Measurements from ENCODE around the gene CHRNA9.
"Not testable (repeated sequence)": the region's sequence is repeated elsewhere in the genome, so short reads cannot be mapped to it uniquely, and the experiment has no call there.

The CHRNA9 gene

GRCh38 chr4:40392241-40392640 lies 57.1 kb downstream of the CHRNA9 start:
- DNase-seq: not testable (repeated sequence)

GRCh38 chr4:40394236-40394635 lies 59.1 kb downstream of the CHRNA9 start:
- DNase-seq: no peak

DNA sequence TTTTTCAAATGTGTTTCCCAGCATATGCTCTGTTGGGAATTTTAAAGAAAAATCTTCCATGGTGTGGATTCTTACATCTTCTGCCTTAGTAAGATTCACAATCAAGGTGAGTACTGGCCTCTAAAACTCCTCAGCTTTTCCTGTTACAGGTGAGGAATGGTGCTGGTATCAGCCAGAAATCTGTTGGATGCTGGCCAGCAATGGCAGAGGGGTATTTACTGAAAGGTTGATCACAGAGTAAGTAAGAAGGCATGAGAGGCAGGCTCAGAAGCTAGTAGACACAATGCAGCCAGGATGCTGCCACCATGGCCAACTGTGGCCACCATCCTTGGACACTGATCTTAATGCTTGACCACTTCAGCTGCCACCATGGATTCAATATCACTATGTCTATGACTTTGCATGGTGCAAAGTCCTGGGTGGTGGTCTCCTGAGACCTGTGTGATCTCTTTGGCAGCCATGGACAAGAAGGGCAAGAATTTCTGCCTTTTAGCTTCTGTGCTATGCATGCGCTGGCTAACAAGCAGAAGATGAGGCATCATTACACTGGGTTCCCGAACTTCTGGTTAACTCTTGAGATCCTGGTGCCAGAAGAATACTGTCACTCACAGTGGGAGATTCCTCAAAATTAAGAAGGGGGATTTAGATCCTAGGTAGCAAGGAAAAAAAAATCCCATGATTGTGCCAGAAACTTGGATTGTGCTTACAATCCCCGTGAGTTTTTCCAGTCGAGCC lies 60.2 kb downstream of the CHRNA9 start:
- no peak for DNase-seq

GRCh38 chr4:40395908-40396793 lies 61.0 kb downstream of the CHRNA9 start:
- DNase-seq: no peak

DNA sequence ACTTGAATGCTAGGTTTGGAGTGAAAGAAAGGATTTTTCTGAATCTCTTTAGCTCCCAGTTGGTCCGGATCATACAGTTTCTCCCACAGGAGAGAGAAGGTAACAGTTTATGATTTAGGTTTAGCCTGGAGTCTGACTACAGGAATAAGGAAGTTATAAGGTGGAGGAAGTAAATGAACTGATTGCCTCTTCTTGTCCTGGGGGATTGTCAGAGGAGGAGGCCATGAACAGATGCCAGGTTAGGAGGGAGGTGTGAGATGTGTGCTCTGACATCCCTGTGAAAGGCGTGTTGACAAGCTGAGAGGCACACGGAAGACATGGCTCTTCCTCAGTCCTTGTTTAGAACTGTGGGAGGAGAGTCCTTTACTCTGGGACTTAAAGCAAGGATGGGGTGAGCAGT lies 64.4 kb downstream of the CHRNA9 start:
- no peak for DNase-seq

- DNase-seq: no peak
Measured at GRCh38 chr4:40401096-40401495, 66.0 kb downstream of the CHRNA9 start.

DNA sequence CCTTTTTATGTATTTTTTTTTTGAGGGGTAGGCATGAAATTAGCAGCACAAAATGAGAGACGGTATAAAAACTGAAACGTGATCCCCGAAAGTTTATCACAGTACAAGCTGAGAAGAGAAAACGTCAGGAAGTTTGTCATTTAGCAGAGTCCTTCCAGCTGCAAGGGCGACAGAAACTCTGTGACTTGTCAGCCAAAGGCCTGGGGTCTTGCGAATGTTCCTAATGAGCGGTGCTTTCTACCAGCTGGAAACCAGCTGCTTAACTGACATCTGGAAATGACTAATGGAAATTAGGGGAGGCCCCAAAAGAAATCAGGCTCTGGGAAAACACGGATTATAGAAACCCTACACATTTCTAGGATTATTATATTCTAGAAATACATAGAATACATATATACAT lies 66.5 kb downstream of the CHRNA9 start:
- no peak for DNase-seq

- no peak for DNase-seq
Measured at GRCh38 chr4:40402556-40402955, 67.4 kb downstream of the CHRNA9 start.

DNA sequence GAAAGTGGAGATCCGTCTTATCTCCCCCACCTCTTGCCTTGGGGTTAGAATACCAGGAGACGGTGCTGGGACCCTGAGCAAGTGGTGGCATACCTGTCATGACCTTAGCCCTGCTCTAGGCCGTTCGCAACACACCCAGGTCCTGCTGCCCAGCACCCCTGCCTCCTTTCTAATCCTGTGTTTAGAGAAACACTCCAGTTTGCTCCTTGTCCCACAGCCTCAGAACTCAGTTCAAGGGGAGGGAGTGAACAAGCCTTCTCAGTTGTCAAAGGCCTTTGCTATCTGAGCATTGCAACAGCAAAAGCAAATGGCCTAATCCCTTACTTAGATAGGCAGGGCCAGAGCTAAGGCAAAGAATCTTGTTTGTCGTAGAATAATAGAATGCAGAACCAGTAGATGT lies 67.9 kb downstream of the CHRNA9 start:
- no peak for DNase-seq
